Panc1 (cell line): ENCODE measurements around the gene IAH1. TPM values are rescaled to one million over a fixed set of nuclear protein-coding genes. Genes with fewer than 3 reads are reported as not detected.

Source experiments
- ATAC-seq: fragments of 200-7000 bp; cut with Tn5 transposase; 2 replicates; pipeline ENCODE4 v1.9.1; 2020; ENCODE audit warnings: mild to moderate bottlenecking, moderate library complexity
- BruUV-seq: library from RNA; stranded (reverse); fragments of 400-500 nt; replicated peaks from 2 replicates; lab custom pipeline; 2021; lab: Mats Ljungman, UMichigan
- CTCF ChIA-PET: fragments of 300-600 bp; sonication (Branson Sonifier 250); formaldehyde crosslinking; loops from one replicate; lab custom pipeline; 2022; ENCODE audit warnings: antibody characterized with exemption; lab: Charles Lee
- POLR2A ChIA-PET: fragments of 300-600 bp; sonication (Branson Sonifier 250); formaldehyde crosslinking; loops from one replicate; lab custom pipeline; 2022; ENCODE audit warnings: antibody characterized with exemption; lab: Charles Lee
- DNase-seq: peaks from one replicate; pipeline ENCODE4 v3.0.0-alpha.2; 2010; ENCODE audit warnings: low read depth, low spot score
- H3K27ac ChIP-seq: 2 replicates; pipeline ENCODE4 v1.5.1; 2011; ENCODE audit warnings: mild to moderate bottlenecking, low read length, inconsistent platforms
- H3K27me3 ChIP-seq: fragments of 200-500 bp; sonication (Bioruptor generic); 2 replicates; pipeline ENCODE4 v1.6.0; 2014; ENCODE audit warnings: low read length, inconsistent platforms; ENCODE audit not compliant: control insufficient read depth, insufficient read depth
- H3K36me3 ChIP-seq: fragments of 200-500 bp; sonication (Bioruptor generic); 2 replicates; pipeline ENCODE4 v1.5.1; 2014; ENCODE audit warnings: inconsistent platforms, mild to moderate bottlenecking, low read length, moderate library complexity; ENCODE audit not compliant: control insufficient read depth, insufficient read depth
- H3K4me1 ChIP-seq: 2 replicates; pipeline ENCODE4 v1.5.1; 2011; ENCODE audit warnings: inconsistent platforms, mild to moderate bottlenecking, low read length, moderate library complexity; ENCODE audit not compliant: control insufficient read depth, insufficient read depth
- H3K4me3 ChIP-seq, 2 experiments: 2 replicates each; pipeline ENCODE4 v1.5.1; 2011 to 2012; ENCODE audit warnings: low read depth in 2 of 2, low read length in 2 of 2, mild to moderate bottlenecking in 2 of 2, inconsistent platforms in 1 of 2, moderate library complexity in 1 of 2
- H3K9me3 ChIP-seq: fragments of 200-500 bp; sonication (Bioruptor generic); 2 replicates; pipeline ENCODE4 v1.5.1; 2014; ENCODE audit warnings: low read depth, mild to moderate bottlenecking, inconsistent platforms, low read length, moderate library complexity; ENCODE audit not compliant: control insufficient read depth, insufficient read depth
- POLR2AphosphoS5 ChIP-seq: IDR thresholded peaks from 2 replicates; pipeline ENCODE4 v1.6.1; 2012; ENCODE audit warnings: mild to moderate bottlenecking, low read depth, low read length, moderate library complexity
- SIN3A ChIP-seq: IDR thresholded peaks from 2 replicates; pipeline ENCODE4 v1.6.1; 2012; ENCODE audit warnings: low read depth, mild to moderate bottlenecking, low read length, moderate library complexity, borderline replicate concordance; ENCODE audit not compliant: insufficient read depth
- TCF7L2 ChIP-seq: IDR thresholded peaks from 2 replicates; pipeline ENCODE4 v1.6.1; 2011; ENCODE audit warnings: mild to moderate bottlenecking, low read depth, low read length, inconsistent platforms
- in situ Hi-C: cut with HindIII; loops from 2 replicates; pipeline ENCODE4 v1.10.0; 2016; ENCODE audit warnings: low sequenced_read_pairs, low pct_unique_long_range_greater_than_20kb
- intact Hi-C: fragments of 100-400 bp; cut with micrococcal nuclease; formaldehyde crosslinking; loops from one replicate; pipeline ENCODE4 v1.10.0; 2022; ENCODE audit not compliant: unreplicated experiment
- total RNA-seq: library from RNA; stranded (reverse); gene quantifications from one replicate; pipeline ENCODE4 v1.2.1, GENCODE V29; 2021; ENCODE audit not compliant: unreplicated experiment
- TF ChIP-seq, protein P1 (sequence below): fragments of 450-650 bp; IDR thresholded peaks from 2 replicates; pipeline ENCODE4 v1.5.1; 2017; ENCODE audit warnings: mild to moderate bottlenecking
- TF ChIP-seq, protein P2 (sequence below), 2 experiments: IDR thresholded peaks; 2 replicates each; pipeline ENCODE4 v1.6.1; 2011 to 2012; ENCODE audit warnings: low read depth in 2 of 2, control low read depth in 1 of 2, low read length in 1 of 2, mild to moderate bottlenecking in 1 of 2, moderate library complexity in 1 of 2; ENCODE audit not compliant: insufficient read depth in 1 of 2

The IAH1 gene
- total RNA-seq, 1 experiment from 2014 or later, result 72.2 TPM

DNA sequence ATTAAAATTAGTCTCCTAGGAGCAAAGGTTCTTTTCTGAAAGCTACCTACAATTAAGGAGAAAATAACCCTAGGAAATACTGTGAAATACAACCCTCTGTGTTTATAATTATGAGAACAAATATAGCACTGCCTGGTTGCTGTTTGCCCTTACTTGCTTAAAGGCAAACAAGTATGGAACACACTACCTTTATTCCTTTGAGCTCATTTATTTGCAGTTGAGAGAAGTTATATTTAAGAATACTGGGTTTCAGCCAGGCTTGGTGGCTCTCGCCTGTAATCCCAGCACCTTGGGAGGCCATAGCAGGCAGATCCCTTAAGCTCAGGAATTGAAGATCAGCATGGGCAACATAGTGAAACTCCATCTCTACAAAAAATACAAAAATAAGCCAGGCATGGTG, 23.1 kb upstream of the IAH1 start:
- no peak for DNase-seq
- Histone ChIP-seq H3K4me1 (no peaks in the 10 kb centered on the region), H3K27me3 (no peaks in the 10 kb centered on the region), H3K27ac (no peak overlapping the region), H3K9me3 (no peaks in the 10 kb centered on the region), H3K4me3 (no peak overlapping the region), H3K36me3 (0 out of 2 replicates have a peak, but pooled peaks cover 5% of the 10 kb centered on the region)
- intact Hi-C loops, result no loop called here
- ChIA-PET POLR2A (no interaction called here), CTCF (no interaction called here)
- TF ChIP-seq, protein P1, sequence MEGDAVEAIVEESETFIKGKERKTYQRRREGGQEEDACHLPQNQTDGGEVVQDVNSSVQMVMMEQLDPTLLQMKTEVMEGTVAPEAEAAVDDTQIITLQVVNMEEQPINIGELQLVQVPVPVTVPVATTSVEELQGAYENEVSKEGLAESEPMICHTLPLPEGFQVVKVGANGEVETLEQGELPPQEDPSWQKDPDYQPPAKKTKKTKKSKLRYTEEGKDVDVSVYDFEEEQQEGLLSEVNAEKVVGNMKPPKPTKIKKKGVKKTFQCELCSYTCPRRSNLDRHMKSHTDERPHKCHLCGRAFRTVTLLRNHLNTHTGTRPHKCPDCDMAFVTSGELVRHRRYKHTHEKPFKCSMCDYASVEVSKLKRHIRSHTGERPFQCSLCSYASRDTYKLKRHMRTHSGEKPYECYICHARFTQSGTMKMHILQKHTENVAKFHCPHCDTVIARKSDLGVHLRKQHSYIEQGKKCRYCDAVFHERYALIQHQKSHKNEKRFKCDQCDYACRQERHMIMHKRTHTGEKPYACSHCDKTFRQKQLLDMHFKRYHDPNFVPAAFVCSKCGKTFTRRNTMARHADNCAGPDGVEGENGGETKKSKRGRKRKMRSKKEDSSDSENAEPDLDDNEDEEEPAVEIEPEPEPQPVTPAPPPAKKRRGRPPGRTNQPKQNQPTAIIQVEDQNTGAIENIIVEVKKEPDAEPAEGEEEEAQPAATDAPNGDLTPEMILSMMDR, result no peak
- no peak for TF ChIP-seq SIN3A
- no peak for TF ChIP-seq POLR2AphosphoS5
- TF ChIP-seq TCF7L2, result no peak
- TF ChIP-seq, protein P2, sequence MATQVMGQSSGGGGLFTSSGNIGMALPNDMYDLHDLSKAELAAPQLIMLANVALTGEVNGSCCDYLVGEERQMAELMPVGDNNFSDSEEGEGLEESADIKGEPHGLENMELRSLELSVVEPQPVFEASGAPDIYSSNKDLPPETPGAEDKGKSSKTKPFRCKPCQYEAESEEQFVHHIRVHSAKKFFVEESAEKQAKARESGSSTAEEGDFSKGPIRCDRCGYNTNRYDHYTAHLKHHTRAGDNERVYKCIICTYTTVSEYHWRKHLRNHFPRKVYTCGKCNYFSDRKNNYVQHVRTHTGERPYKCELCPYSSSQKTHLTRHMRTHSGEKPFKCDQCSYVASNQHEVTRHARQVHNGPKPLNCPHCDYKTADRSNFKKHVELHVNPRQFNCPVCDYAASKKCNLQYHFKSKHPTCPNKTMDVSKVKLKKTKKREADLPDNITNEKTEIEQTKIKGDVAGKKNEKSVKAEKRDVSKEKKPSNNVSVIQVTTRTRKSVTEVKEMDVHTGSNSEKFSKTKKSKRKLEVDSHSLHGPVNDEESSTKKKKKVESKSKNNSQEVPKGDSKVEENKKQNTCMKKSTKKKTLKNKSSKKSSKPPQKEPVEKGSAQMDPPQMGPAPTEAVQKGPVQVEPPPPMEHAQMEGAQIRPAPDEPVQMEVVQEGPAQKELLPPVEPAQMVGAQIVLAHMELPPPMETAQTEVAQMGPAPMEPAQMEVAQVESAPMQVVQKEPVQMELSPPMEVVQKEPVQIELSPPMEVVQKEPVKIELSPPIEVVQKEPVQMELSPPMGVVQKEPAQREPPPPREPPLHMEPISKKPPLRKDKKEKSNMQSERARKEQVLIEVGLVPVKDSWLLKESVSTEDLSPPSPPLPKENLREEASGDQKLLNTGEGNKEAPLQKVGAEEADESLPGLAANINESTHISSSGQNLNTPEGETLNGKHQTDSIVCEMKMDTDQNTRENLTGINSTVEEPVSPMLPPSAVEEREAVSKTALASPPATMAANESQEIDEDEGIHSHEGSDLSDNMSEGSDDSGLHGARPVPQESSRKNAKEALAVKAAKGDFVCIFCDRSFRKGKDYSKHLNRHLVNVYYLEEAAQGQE (IDR thresholded peaks at IDR 0.05; ENCODE audit: insufficient read depth in 1 of 2, low read depth in 2 of 2, low read length in 1 of 2), result no peak
- no TSS peak for BruUV-seq
- ATAC-seq, result no peak
- in situ Hi-C loops, result no loop called here

DNA sequence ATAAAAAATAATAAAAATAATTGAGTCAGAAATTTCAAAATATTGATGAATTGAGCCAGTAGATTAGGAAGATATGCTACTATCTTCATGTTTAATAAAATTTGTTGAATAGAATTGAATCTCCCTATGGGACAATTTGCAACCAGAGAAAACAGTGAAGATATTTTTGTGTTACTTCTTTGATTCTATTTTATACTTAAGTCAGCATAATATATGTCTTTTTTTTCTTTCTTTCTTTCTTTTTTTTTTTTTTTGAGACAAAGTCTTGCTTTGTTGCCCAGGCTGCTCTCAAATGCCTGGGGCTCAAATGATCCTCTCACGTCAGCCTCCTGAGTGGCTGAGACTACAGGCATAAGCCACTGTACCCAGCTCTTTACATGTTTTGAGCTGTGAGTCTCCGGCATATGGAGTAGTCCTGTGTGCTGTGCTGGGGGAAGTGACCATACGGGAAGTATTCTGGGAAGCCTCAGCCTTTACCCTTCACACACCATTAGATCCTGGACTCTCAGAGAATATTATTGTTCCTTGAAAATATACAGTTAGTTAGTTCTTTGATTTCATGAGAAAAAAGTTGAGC, 13.8 kb upstream of the IAH1 start:
- DNase-seq (no peak), ATAC-seq (no peak)
- Histone ChIP-seq H3K27ac (no peak overlapping the region), H3K9me3 (no peaks in the 10 kb centered on the region), H3K4me1 (no peaks in the 10 kb centered on the region), H3K27me3 (no peaks in the 10 kb centered on the region), H3K4me3 (no peak overlapping the region), H3K36me3 (peaks cover 8% of the 10 kb centered on the region)
- in situ Hi-C loops, result no loop called here
- intact Hi-C loops, result no loop called here
- POLR2A ChIA-PET, result no interaction called here
- no peak for TF ChIP-seq TCF7L2
- no peak for TF ChIP-seq SIN3A
- TF ChIP-seq, protein P1, result no peak
- TF ChIP-seq POLR2AphosphoS5, result no peak
- CTCF ChIA-PET, result no interaction called here
- no TSS peak for BruUV-seq
